Measurements from ENCODE around the gene FHIT. TPM values are rescaled to one million over a fixed set of nuclear protein-coding genes. Genes with fewer than 3 reads are reported as not detected.

Gene FHIT
- total and polyA plus RNA-seq, 10 of the 15 experiments (the other 5 are each of a cell fraction or from before 2014, with no cell fraction given): 4.2 to 14.9 (median 9.4) TPM

GRCh38 chr3:59832241-59832640 is 1419.0 kb downstream of the FHIT start:
- ChIA-PET RAD21 (ENCODE audit: unreplicated experiment) (no interaction called here), POLR2A (no interaction called here), SMC1A (ENCODE audit: uncharacterized antibody, unreplicated experiment) (no interaction called here), CTCF (interaction anchor here (1.3 to 1.5 kb wide), 2 partner anchors 9 to 73 kb away, joined by 3 to 4 read pairs; no protein-coding TSS in a partner anchor)
- ATAC-seq (no peak), DNase-seq (ENCODE audit: low read depth, low spot score) (no peak), FAIRE-seq (no peak)
- no peak overlapping the region for H3K4me2 ChIP-seq (ENCODE audit: control insufficient read depth, insufficient read depth)
- no peak for TF ChIP-seq GATAD2B (conservative IDR thresholded peaks at IDR 0.05; ENCODE audit: low read depth)
- TF ChIP-seq CBX3 (IDR thresholded peaks at IDR 0.05; ENCODE audit: borderline replicate concordance, low read depth): no peak
- TF ChIP-seq HDGF (IDR thresholded peaks at IDR 0.05): no peak
- no peak for TF ChIP-seq MXI1 (IDR thresholded peaks at IDR 0.05; ENCODE audit: low read depth, low read length)
- TF ChIP-seq, protein P1, sequence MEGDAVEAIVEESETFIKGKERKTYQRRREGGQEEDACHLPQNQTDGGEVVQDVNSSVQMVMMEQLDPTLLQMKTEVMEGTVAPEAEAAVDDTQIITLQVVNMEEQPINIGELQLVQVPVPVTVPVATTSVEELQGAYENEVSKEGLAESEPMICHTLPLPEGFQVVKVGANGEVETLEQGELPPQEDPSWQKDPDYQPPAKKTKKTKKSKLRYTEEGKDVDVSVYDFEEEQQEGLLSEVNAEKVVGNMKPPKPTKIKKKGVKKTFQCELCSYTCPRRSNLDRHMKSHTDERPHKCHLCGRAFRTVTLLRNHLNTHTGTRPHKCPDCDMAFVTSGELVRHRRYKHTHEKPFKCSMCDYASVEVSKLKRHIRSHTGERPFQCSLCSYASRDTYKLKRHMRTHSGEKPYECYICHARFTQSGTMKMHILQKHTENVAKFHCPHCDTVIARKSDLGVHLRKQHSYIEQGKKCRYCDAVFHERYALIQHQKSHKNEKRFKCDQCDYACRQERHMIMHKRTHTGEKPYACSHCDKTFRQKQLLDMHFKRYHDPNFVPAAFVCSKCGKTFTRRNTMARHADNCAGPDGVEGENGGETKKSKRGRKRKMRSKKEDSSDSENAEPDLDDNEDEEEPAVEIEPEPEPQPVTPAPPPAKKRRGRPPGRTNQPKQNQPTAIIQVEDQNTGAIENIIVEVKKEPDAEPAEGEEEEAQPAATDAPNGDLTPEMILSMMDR (IDR thresholded peaks at IDR 0.05 in 2 of 3, conservative IDR thresholded peaks at IDR 0.05 in 1 of 3; ENCODE audit: control insufficient read depth in 2 of 3, extremely low read depth in 1 of 3, insufficient read depth in 1 of 3, low read depth in 3 of 3, low read length in 3 of 3): no peak
- no peak for TF ChIP-seq ETV6 (conservative IDR thresholded peaks at IDR 0.05 in 1 of 2, IDR thresholded peaks at IDR 0.05 in 1 of 2; ENCODE audit: borderline replicate concordance in 1 of 2, low read depth in 1 of 2)
- no peak for TF ChIP-seq POLR2AphosphoS5 (IDR thresholded peaks at IDR 0.05; ENCODE audit: low read length)
- intact Hi-C loops (cut with micrococcal nuclease; ENCODE audit: unreplicated experiment): no loop called here
- H3K9me3 ChIP-seq (replicated peaks; ENCODE audit: control insufficient read depth, insufficient read depth, low read length): no peaks in the 10 kb centered on the region
- BruUV-seq (replicated peaks): no TSS peak
- in situ Hi-C loops (cut with MboI): no loop called here
- no peak overlapping the region for H3K27ac ChIP-seq (ENCODE audit: control insufficient read depth, insufficient read depth)
- H3K27me3 ChIP-seq (replicated peaks in 1 of 2; ENCODE audit: control insufficient read depth in 2 of 2, insufficient read depth in 2 of 2, low read length in 1 of 2): no peaks in the 10 kb centered on the region
- no peak overlapping the region for H2AFZ ChIP-seq (ENCODE audit: control insufficient read depth, low read depth, low read length)
- H3K36me3 ChIP-seq (ENCODE audit: control insufficient read depth in 2 of 2, insufficient read depth in 2 of 2, low read length in 1 of 2): no peaks in the 10 kb centered on the region
- no peaks in the 10 kb centered on the region for H4K20me1 ChIP-seq (ENCODE audit: control insufficient read depth, insufficient read depth)
- H3K4me3 ChIP-seq: no peak overlapping the region
- no peaks in the 10 kb centered on the region for H3K79me2 ChIP-seq (ENCODE audit: control insufficient read depth, insufficient read depth, low read length)
- no peak overlapping the region for H3K9ac ChIP-seq (ENCODE audit: control insufficient read depth, insufficient read depth, low read length)
- H3K4me1 ChIP-seq (ENCODE audit: control insufficient read depth, insufficient read depth, low read length): no peaks in the 10 kb centered on the region
- WGBS (ENCODE audit: insufficient coverage, insufficient replicate concordance, low lambda C conversion rate, missing lambda C conversion rate): 27% methylated on average over 3 of the region's 3 CpGs
